HepG2 (cell line): Measurements from ENCODE around the gene BEX3. TPM values are rescaled to one million over a fixed set of nuclear protein-coding genes. Genes with fewer than 3 reads are reported as not detected.

Source experiments
- ATAC-seq: fragments of 200-7000 bp; cut with Tn5 transposase; 3 replicates; pipeline ENCODE4 v1.9.1; 2020; ENCODE audit warnings: mild to moderate bottlenecking, moderate library complexity
- BruUV-seq: library from RNA; stranded (reverse); fragments of 400-500 nt; replicated peaks from 2 replicates; lab custom pipeline; 2021; lab: Mats Ljungman, UMichigan
- CTCF ChIA-PET: fragments of 300-600 bp; formaldehyde crosslinking; extraction: SDS; loops from one replicate; lab custom pipeline; 2021; ENCODE audit warnings: low total read pairs, inconsistent platforms, low intra/inter-chr PET ratio; lab: Yijun Ruan, JAX
- POLR2A ChIA-PET: fragments of 350-600 bp; sonication (Branson Sonifier 250); formaldehyde crosslinking; loops from one replicate; lab custom pipeline; 2020; ENCODE audit warnings: antibody characterized with exemption, inconsistent platforms; lab: Yijun Ruan, JAX
- DNase-seq: peaks from one replicate; pipeline ENCODE4 v3.0.0-alpha.2; 2015; ENCODE audit warnings: low spot score
- FAIRE-seq: peaks from 3 replicates; lab custom pipeline; 2011; peaks lifted over from hg19 to GRCh38; lab: Jason Lieb, UNC
- H2AFZ ChIP-seq: one replicate; pipeline ENCODE4 v1.6.1; 2011; ENCODE audit warnings: low read length, inconsistent platforms
- H3K27ac ChIP-seq: fragments of 300-600 bp; 3 replicates; pipeline ENCODE4 v1.8.0; 2011; ENCODE audit warnings: mixed run types, mild to moderate bottlenecking, mixed read lengths, low read length, inconsistent platforms; ENCODE audit not compliant: insufficient read depth; ENCODE audit errors: extremely low read length
- H3K27me3 ChIP-seq, 2 experiments: fragments of 200-600 bp in 1 of 2; 2 replicates in 1 of 2; 3 replicates in 1 of 2; pipeline versions ENCODE4 v1.6.0 to v1.8.0; 2011; ENCODE audit warnings: low read length in 2 of 2, mild to moderate bottlenecking in 2 of 2, moderate library complexity in 2 of 2, inconsistent platforms in 1 of 2; ENCODE audit not compliant: insufficient read depth in 2 of 2, control insufficient read depth in 1 of 2
- H3K36me3 ChIP-seq, 2 experiments: fragments of 200-600 bp in 1 of 2; replicated peaks in 1 of 2; 2 replicates in 1 of 2; 3 replicates in 1 of 2; pipeline versions ENCODE4 v1.5.1 to v1.8.0; 2011; ENCODE audit warnings: low read length in 2 of 2, inconsistent platforms in 1 of 2; ENCODE audit not compliant: insufficient read depth in 2 of 2, control insufficient read depth in 1 of 2
- H3K4me1 ChIP-seq: 2 replicates; pipeline ENCODE4 v1.5.1; 2012; ENCODE audit warnings: low read length, inconsistent platforms; ENCODE audit not compliant: insufficient read depth
- H3K4me2 ChIP-seq: 2 replicates; pipeline ENCODE4 v1.6.0; 2011; ENCODE audit warnings: low read depth, low read length, inconsistent platforms
- H3K4me3 ChIP-seq, 3 experiments: fragments of 200-600 bp in 1 of 3; sonication (generic), shearing (Covaris generic) in 1 of 3; replicated peaks in 1 of 3; 2 replicates each; pipeline ENCODE4 v1.5.1; 2011 to 2016; ENCODE audit warnings: low read length in 3 of 3, inconsistent platforms in 2 of 3, low read depth in 2 of 3, mild to moderate bottlenecking in 2 of 3, control low read depth in 1 of 3, mixed read lengths in 1 of 3; ENCODE audit not compliant: insufficient read depth in 1 of 3
- H3K79me2 ChIP-seq: one replicate; pipeline ENCODE4 v1.6.1; 2011; ENCODE audit warnings: low read length, inconsistent platforms; ENCODE audit not compliant: insufficient read depth
- H3K9ac ChIP-seq: 2 replicates; pipeline ENCODE4 v1.6.0; 2011; ENCODE audit warnings: mild to moderate bottlenecking, low read depth, low read length, inconsistent platforms; ENCODE audit not compliant: insufficient read depth
- H3K9me3 ChIP-seq: 2 replicates; pipeline ENCODE4 v1.5.1; 2012; ENCODE audit warnings: mild to moderate bottlenecking, low read length
- H4K20me1 ChIP-seq: 2 replicates; pipeline ENCODE4 v1.6.0; 2011; ENCODE audit warnings: inconsistent platforms, mild to moderate bottlenecking, low read length, moderate library complexity; ENCODE audit not compliant: insufficient read depth
- FOXO1 ChIP-seq: sonication (generic); formaldehyde crosslinking; IDR thresholded peaks from 2 replicates; pipeline ENCODE4 v1.4.0; 2020; ENCODE audit warnings: missing genetic modification reagents
- MYNN ChIP-seq: sonication (generic); formaldehyde crosslinking; IDR thresholded peaks from 2 replicates; pipeline ENCODE4 v1.4.0; 2020; ENCODE audit warnings: mild to moderate bottlenecking, low read depth, missing genetic modification reagents
- POLR2AphosphoS2 ChIP-seq: IDR thresholded peaks from 2 replicates; pipeline ENCODE4 v1.6.1; 2011; ENCODE audit warnings: low read depth, low read length, improper control_type of control experiment
- REL ChIP-seq: sonication (generic); formaldehyde crosslinking; conservative IDR thresholded peaks from 2 replicates; pipeline ENCODE4 v1.8.0; 2022; ENCODE audit warnings: mild to moderate bottlenecking, missing genetic modification reagents, moderate library complexity
- ZBTB1 ChIP-seq: sonication (generic); formaldehyde crosslinking; IDR thresholded peaks from 2 replicates; pipeline ENCODE4 v1.4.0; 2020; ENCODE audit warnings: missing genetic modification reagents, borderline replicate concordance
- ZNF143 ChIP-seq: sonication (generic); formaldehyde crosslinking; IDR thresholded peaks from 2 replicates; pipeline ENCODE4 v1.4.0; 2020; ENCODE audit warnings: missing genetic modification reagents
- ZNF24 ChIP-seq: fragments of 450-650 bp; IDR thresholded peaks from 2 replicates; pipeline ENCODE4 v1.6.1; 2017; ENCODE audit warnings: antibody characterized with exemption, mild to moderate bottlenecking
- ZNF510 ChIP-seq: sonication (generic); formaldehyde crosslinking; IDR thresholded peaks from 2 replicates; pipeline ENCODE4 v1.4.0; 2020; ENCODE audit warnings: low read depth, mild to moderate bottlenecking, missing genetic modification reagents
- ZNF589 ChIP-seq: sonication (generic); formaldehyde crosslinking; conservative IDR thresholded peaks from 2 replicates; pipeline ENCODE4 v1.8.0; 2022; ENCODE audit warnings: mild to moderate bottlenecking, moderate library complexity, missing genetic modification reagents
- WGBS: methylation state at CpG from one replicate; pipeline ENCODE4 v1.1.6; 2017; ENCODE audit warnings: low lambda C conversion rate; 5-methylcytosine and 5-hydroxymethylcytosine counted together
- in situ Hi-C: cut with HindIII; loops from 2 replicates; pipeline ENCODE4 v1.10.0; 2017; ENCODE audit warnings: low pct_unique_long_range_greater_than_20kb; ENCODE audit not compliant: extremely low pct_ligation_motif_present
- intact Hi-C: fragments of 100-400 bp; cut with micrococcal nuclease; formaldehyde crosslinking; loops from one replicate; pipeline ENCODE4 v1.10.0; 2022; ENCODE audit not compliant: unreplicated experiment
- polyA plus RNA-seq, 8 experiments: library from polyadenylated mRNA; depleted of rRNA in 3 of 8; stranded (reverse) in 7 of 8; unstranded in 1 of 8; fragments of >200 nt; fragmentation: Illumina TruSeq in 4 of 8; extraction: Trizol in 4 of 8; gene quantifications; 2 replicates each; pipeline versions ENCODE4 v1.2.1 to v1.2.3, GENCODE V29; 2011 to 2016; ENCODE audit warnings: low read depth in 4 of 8, missing spikeins in 1 of 8, mixed read lengths in 1 of 8; ENCODE audit not compliant: insufficient read depth in 1 of 8
- total RNA-seq, 5 experiments: library from RNA; depleted of rRNA; stranded (reverse); fragments of >200 nt; fragmentation: Illumina TruSeq; extraction: Trizol; gene quantifications; 2 replicates each; pipeline ENCODE4 v1.2.3, GENCODE V29; 2016; ENCODE audit warnings: low read depth in 1 of 5
- TF ChIP-seq, protein P1 (sequence below): sonication (generic); formaldehyde crosslinking; IDR thresholded peaks from 2 replicates; pipeline ENCODE4 v1.4.0; 2020; ENCODE audit warnings: missing genetic modification reagents, borderline replicate concordance
- TF ChIP-seq, protein P2 (sequence below): sonication (generic); formaldehyde crosslinking; IDR thresholded peaks from 2 replicates; pipeline ENCODE4 v1.4.0; 2020; ENCODE audit warnings: mild to moderate bottlenecking, missing genetic modification reagents
- TF ChIP-seq, protein P3 (sequence below): sonication (generic); formaldehyde crosslinking; IDR thresholded peaks from 2 replicates; pipeline ENCODE4 v1.4.0; 2020; ENCODE audit warnings: mild to moderate bottlenecking, missing genetic modification reagents
- TF ChIP-seq, protein P4 (sequence below): sonication (generic); formaldehyde crosslinking; IDR thresholded peaks from 2 replicates; pipeline ENCODE4 v1.4.0; 2020; ENCODE audit warnings: missing genetic modification reagents, borderline replicate concordance
- TF ChIP-seq, protein P5 (sequence below): sonication (generic); formaldehyde crosslinking; IDR thresholded peaks from 2 replicates; pipeline ENCODE4 v1.4.0; 2020; ENCODE audit warnings: missing genetic modification reagents

BEX3 gene
- total and polyA plus RNA-seq, 2 of the 13 experiments (the other 11 are each of a cell fraction or from before 2014, with no cell fraction given), result 50.9 to 55.8 TPM

DNA sequence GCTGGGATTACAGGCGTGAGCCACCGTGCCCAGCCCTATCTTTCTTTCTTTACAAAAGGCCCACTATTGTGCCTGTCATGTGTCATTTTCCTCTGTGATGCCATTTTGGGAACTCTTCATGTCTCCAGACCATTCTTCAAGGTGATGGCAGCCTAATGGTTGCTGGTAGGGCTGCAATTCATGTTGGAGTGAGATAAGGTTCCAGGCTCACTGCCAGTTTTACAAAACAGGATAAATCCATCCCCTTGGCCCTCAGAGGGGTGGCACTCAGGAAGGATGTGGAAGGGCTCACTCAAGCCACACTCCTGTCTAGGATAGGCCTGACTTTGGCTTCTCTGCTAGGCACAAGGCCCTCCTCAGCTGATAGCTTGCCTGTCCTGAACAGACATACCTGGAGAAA is 16.2 kb upstream of the BEX3 start:
- no peak overlapping the region for H3K4me2 ChIP-seq
- peaks cover 33% of the 10 kb centered on the region for H3K4me1 ChIP-seq
- in situ Hi-C loops (no loop called here), intact Hi-C loops (no loop called here)
- H3K79me2 ChIP-seq, result peaks cover 5% of the 10 kb centered on the region
- no TSS peak for BruUV-seq
- no peaks in the 10 kb centered on the region for H3K9me3 ChIP-seq
- H3K27ac ChIP-seq, result no peak overlapping the region
- 100% methylated on average over 2 of the region's 2 CpGs for WGBS
- no peak overlapping the region for H3K4me3 ChIP-seq
- DNase-seq (no peak), ATAC-seq (no peak), FAIRE-seq (no peak)
- H3K27me3 ChIP-seq, result no peaks in the 10 kb centered on the region; a peak in 1 of 5 replicates
- no peak overlapping the region for H2AFZ ChIP-seq
- ChIA-PET CTCF (no interaction called here), POLR2A (no interaction called here)
- no peak overlapping the region for H3K9ac ChIP-seq
- H3K36me3 ChIP-seq, result no peaks in the 10 kb centered on the region
- no peaks in the 10 kb centered on the region for H4K20me1 ChIP-seq
- TF ChIP-seq, protein P1, sequence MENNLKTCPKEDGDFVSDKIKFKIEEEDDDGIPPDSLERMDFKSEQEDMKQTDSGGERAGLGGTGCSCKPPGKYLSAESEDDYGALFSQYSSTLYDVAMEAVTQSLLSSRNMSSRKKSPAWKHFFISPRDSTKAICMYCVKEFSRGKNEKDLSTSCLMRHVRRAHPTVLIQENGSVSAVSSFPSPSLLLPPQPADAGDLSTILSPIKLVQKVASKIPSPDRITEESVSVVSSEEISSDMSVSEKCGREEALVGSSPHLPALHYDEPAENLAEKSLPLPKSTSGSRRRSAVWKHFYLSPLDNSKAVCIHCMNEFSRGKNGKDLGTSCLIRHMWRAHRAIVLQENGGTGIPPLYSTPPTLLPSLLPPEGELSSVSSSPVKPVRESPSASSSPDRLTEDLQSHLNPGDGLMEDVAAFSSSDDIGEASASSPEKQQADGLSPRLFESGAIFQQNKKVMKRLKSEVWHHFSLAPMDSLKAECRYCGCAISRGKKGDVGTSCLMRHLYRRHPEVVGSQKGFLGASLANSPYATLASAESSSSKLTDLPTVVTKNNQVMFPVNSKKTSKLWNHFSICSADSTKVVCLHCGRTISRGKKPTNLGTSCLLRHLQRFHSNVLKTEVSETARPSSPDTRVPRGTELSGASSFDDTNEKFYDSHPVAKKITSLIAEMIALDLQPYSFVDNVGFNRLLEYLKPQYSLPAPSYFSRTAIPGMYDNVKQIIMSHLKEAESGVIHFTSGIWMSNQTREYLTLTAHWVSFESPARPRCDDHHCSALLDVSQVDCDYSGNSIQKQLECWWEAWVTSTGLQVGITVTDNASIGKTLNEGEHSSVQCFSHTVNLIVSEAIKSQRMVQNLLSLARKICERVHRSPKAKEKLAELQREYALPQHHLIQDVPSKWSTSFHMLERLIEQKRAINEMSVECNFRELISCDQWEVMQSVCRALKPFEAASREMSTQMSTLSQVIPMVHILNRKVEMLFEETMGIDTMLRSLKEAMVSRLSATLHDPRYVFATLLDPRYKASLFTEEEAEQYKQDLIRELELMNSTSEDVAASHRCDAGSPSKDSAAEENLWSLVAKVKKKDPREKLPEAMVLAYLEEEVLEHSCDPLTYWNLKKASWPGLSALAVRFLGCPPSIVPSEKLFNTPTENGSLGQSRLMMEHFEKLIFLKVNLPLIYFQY (CRISPR knock-in tag), result no peak
- TF ChIP-seq, protein P2, sequence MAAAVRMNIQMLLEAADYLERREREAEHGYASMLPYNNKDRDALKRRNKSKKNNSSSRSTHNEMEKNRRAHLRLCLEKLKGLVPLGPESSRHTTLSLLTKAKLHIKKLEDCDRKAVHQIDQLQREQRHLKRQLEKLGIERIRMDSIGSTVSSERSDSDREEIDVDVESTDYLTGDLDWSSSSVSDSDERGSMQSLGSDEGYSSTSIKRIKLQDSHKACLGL (CRISPR knock-in tag), result no peak
- no peak for TF ChIP-seq ZNF510 (CRISPR knock-in tag)
- TF ChIP-seq ZBTB1, result no peak
- no peak for TF ChIP-seq ZNF24
- TF ChIP-seq ZNF589, result no peak
- TF ChIP-seq, protein P3, sequence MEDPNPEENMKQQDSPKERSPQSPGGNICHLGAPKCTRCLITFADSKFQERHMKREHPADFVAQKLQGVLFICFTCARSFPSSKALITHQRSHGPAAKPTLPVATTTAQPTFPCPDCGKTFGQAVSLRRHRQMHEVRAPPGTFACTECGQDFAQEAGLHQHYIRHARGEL (CRISPR knock-in tag), result no peak
- no peak for TF ChIP-seq REL (CRISPR knock-in tag)
- TF ChIP-seq, protein P4, sequence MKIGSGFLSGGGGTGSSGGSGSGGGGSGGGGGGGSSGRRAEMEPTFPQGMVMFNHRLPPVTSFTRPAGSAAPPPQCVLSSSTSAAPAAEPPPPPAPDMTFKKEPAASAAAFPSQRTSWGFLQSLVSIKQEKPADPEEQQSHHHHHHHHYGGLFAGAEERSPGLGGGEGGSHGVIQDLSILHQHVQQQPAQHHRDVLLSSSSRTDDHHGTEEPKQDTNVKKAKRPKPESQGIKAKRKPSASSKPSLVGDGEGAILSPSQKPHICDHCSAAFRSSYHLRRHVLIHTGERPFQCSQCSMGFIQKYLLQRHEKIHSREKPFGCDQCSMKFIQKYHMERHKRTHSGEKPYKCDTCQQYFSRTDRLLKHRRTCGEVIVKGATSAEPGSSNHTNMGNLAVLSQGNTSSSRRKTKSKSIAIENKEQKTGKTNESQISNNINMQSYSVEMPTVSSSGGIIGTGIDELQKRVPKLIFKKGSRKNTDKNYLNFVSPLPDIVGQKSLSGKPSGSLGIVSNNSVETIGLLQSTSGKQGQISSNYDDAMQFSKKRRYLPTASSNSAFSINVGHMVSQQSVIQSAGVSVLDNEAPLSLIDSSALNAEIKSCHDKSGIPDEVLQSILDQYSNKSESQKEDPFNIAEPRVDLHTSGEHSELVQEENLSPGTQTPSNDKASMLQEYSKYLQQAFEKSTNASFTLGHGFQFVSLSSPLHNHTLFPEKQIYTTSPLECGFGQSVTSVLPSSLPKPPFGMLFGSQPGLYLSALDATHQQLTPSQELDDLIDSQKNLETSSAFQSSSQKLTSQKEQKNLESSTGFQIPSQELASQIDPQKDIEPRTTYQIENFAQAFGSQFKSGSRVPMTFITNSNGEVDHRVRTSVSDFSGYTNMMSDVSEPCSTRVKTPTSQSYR (CRISPR knock-in tag), result no peak
- TF ChIP-seq MYNN, result no peak
- TF ChIP-seq FOXO1, result no peak
- TF ChIP-seq, protein P5, sequence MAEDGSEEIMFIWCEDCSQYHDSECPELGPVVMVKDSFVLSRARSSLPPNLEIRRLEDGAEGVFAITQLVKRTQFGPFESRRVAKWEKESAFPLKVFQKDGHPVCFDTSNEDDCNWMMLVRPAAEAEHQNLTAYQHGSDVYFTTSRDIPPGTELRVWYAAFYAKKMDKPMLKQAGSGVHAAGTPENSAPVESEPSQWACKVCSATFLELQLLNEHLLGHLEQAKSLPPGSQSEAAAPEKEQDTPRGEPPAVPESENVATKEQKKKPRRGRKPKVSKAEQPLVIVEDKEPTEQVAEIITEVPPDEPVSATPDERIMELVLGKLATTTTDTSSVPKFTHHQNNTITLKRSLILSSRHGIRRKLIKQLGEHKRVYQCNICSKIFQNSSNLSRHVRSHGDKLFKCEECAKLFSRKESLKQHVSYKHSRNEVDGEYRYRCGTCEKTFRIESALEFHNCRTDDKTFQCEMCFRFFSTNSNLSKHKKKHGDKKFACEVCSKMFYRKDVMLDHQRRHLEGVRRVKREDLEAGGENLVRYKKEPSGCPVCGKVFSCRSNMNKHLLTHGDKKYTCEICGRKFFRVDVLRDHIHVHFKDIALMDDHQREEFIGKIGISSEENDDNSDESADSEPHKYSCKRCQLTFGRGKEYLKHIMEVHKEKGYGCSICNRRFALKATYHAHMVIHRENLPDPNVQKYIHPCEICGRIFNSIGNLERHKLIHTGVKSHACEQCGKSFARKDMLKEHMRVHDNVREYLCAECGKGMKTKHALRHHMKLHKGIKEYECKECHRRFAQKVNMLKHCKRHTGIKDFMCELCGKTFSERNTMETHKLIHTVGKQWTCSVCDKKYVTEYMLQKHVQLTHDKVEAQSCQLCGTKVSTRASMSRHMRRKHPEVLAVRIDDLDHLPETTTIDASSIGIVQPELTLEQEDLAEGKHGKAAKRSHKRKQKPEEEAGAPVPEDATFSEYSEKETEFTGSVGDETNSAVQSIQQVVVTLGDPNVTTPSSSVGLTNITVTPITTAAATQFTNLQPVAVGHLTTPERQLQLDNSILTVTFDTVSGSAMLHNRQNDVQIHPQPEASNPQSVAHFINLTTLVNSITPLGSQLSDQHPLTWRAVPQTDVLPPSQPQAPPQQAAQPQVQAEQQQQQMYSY (CRISPR knock-in tag), result no peak
- no peak for TF ChIP-seq POLR2AphosphoS2
- TF ChIP-seq ZNF143, result no peak
